OCI-LY3 (cell line): Measurements from ENCODE around the gene ECT2.

Source experiments
- H2AFZ ChIP-seq: fragments of 200-600, 300-600 bp; shearing (Covaris generic); 2 replicates; pipeline ENCODE4 v1.6.0; 2014; ENCODE audit warnings: antibody characterized with exemption, low read depth, low read length
- H3K27ac ChIP-seq: fragments of 200-600, 300-600 bp; sonication (generic); 2 replicates; pipeline ENCODE4 v1.5.1; 2014; ENCODE audit warnings: mild to moderate bottlenecking, low read length, moderate library complexity, mixed read lengths
- H3K27me3 ChIP-seq: fragments of 200-600, 300-600 bp; sonication (generic); 2 replicates; pipeline ENCODE4 v1.6.1; 2014; ENCODE audit warnings: low read depth, low read length, mixed read lengths
- H3K36me3 ChIP-seq: fragments of 200-600, 300-600 bp; sonication (generic); replicated peaks from 2 replicates; pipeline ENCODE3; 2014; ENCODE audit warnings: low read depth, low read length, mixed read lengths
- H3K4me1 ChIP-seq: fragments of 300-600, 200-600 bp; sonication (generic); 2 replicates; pipeline ENCODE4 v1.6.1; 2014; ENCODE audit warnings: low read length, mixed read lengths
- H3K4me2 ChIP-seq: fragments of 200-600, 300-600 bp; sonication (generic); 2 replicates; pipeline ENCODE4 v1.6.1; 2014; ENCODE audit warnings: low read length, mixed read lengths
- H3K4me3 ChIP-seq: fragments of 300-600, 200-600 bp; sonication (generic); 2 replicates; pipeline ENCODE4 v1.5.1; 2014; ENCODE audit warnings: antibody characterized with exemption, mild to moderate bottlenecking, low read length, moderate library complexity
- H3K79me2 ChIP-seq: fragments of 300-600, 200-600 bp; shearing (Covaris generic); 2 replicates; pipeline ENCODE4 v1.6.1; 2014; ENCODE audit warnings: mild to moderate bottlenecking, low read length, mixed read lengths
- H3K9ac ChIP-seq: fragments of 300-600, 200-600 bp; shearing (Covaris generic); 2 replicates; pipeline ENCODE4 v1.6.0; 2014; ENCODE audit warnings: mild to moderate bottlenecking, low read length, moderate library complexity
- H3K9me3 ChIP-seq: fragments of 200-600, 300-600 bp; shearing (Covaris generic); 2 replicates; pipeline ENCODE4 v1.6.1; 2014; ENCODE audit warnings: low read length, mixed read lengths; ENCODE audit not compliant: insufficient read depth
- H4K20me1 ChIP-seq: fragments of 200-600, 300-600 bp; sonication (generic); 2 replicates; pipeline ENCODE4 v1.6.1; 2016; ENCODE audit warnings: low read length, mixed read lengths; ENCODE audit not compliant: insufficient read depth
- EZH2phosphoT487 ChIP-seq: fragments of 200-600 bp; shearing (Covaris generic); IDR thresholded peaks from 2 replicates; pipeline ENCODE4 v1.6.1; 2018; ENCODE audit warnings: antibody characterized with exemption, mixed run types, low read depth
- TF ChIP-seq, protein P1 (sequence below): fragments of 200-600, 300-600 bp; sonication (generic); IDR thresholded peaks from 2 replicates; pipeline ENCODE4 v1.5.1; 2014; ENCODE audit warnings: antibody characterized with exemption, low read length, low read depth

Gene ECT2

GRCh38 chr3:172803489-172803888, 53.0 kb downstream of the ECT2 start:
- Histone ChIP-seq H2AFZ (no peak overlapping the region), H4K20me1 (no peaks in the 10 kb centered on the region), H3K27ac (no peak overlapping the region), H3K4me3 (no peak overlapping the region), H3K36me3 (peaks cover 30% of the 10 kb centered on the region), H3K27me3 (no peaks in the 10 kb centered on the region), H3K79me2 (no peaks in the 10 kb centered on the region), H3K9me3 (no peaks in the 10 kb centered on the region), H3K4me2 (no peak overlapping the region), H3K4me1 (no peaks in the 10 kb centered on the region), H3K9ac (no peak overlapping the region)
- no peak for TF ChIP-seq EZH2phosphoT487
- TF ChIP-seq, protein P1, sequence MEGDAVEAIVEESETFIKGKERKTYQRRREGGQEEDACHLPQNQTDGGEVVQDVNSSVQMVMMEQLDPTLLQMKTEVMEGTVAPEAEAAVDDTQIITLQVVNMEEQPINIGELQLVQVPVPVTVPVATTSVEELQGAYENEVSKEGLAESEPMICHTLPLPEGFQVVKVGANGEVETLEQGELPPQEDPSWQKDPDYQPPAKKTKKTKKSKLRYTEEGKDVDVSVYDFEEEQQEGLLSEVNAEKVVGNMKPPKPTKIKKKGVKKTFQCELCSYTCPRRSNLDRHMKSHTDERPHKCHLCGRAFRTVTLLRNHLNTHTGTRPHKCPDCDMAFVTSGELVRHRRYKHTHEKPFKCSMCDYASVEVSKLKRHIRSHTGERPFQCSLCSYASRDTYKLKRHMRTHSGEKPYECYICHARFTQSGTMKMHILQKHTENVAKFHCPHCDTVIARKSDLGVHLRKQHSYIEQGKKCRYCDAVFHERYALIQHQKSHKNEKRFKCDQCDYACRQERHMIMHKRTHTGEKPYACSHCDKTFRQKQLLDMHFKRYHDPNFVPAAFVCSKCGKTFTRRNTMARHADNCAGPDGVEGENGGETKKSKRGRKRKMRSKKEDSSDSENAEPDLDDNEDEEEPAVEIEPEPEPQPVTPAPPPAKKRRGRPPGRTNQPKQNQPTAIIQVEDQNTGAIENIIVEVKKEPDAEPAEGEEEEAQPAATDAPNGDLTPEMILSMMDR = no peak

- Histone ChIP-seq H3K27me3 (no peaks in the 10 kb centered on the region), H3K36me3 (peaks cover 28% of the 10 kb centered on the region), H4K20me1 (no peaks in the 10 kb centered on the region), H3K4me1 (no peaks in the 10 kb centered on the region), H3K79me2 (no peaks in the 10 kb centered on the region), H3K27ac (no peak overlapping the region), H3K4me3 (no peak overlapping the region), H3K9ac (no peak overlapping the region), H3K4me2 (no peak overlapping the region), H3K9me3 (no peaks in the 10 kb centered on the region), H2AFZ (no peak overlapping the region)
- no peak for TF ChIP-seq EZH2phosphoT487
Measured at GRCh38 chr3:172804323-172804722, 53.8 kb downstream of the ECT2 start.

DNA sequence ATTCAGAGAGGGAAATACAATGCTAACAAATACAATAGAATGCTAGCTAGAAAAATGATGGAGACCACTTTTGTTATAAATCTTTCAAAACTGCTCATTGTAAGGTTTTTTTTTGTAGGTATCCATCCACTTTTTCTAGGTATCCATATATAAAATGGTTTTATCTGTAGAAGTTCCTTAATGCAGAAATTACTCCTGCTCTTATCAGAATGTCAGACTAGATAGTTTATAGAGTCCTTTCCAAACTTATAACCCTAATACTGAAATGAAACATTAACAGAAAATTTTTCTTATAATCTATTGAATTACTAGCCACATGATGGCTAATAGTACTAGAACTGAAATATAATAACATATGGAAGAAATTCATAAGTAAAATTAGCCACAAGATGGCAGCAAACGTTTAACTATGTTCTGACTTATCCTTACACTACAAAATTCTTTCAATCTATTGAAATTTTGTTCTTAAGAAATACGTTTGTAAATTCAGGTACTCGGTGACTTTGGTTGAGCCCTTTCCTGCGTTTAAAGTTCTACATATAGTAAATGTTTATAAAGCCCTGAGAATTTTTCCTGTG, 58.5 kb downstream of the ECT2 start:
- no peak overlapping the region for H3K4me2 ChIP-seq
- H3K27me3 ChIP-seq = no peaks in the 10 kb centered on the region
- no peak overlapping the region for H2AFZ ChIP-seq
- H3K9me3 ChIP-seq = no peaks in the 10 kb centered on the region
- H3K36me3 ChIP-seq = peaks cover 17% of the 10 kb centered on the region
- no peaks in the 10 kb centered on the region for H4K20me1 ChIP-seq
- no peaks in the 10 kb centered on the region for H3K4me1 ChIP-seq
- H3K27ac ChIP-seq = no peak overlapping the region
- no peak overlapping the region for H3K9ac ChIP-seq
- TF ChIP-seq EZH2phosphoT487 = no peak
- TF ChIP-seq, protein P1 = peak; percentile 47
- H3K79me2 ChIP-seq = no peaks in the 10 kb centered on the region
- H3K4me3 ChIP-seq = no peak overlapping the region

DNA sequence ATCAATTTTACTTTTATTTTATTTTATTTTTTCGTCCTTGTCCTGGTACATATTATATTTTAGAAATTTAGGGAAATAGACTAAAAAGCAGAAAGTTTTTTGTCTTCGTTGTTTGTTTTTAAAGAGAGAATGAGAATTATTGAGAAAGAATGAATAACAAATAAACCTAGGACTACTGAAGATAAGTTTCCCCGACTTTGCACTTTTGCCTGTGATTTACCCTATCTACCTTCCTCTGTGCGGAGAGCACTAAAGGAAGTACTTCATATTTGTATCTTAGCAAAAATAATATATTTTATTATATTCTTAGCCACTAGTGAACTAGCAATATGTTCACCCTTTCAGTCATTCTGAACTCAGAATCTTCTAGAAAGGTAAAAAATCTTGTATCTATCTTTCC, 60.6 kb downstream of the ECT2 start:
- Histone ChIP-seq H3K9ac (no peak overlapping the region), H3K79me2 (no peaks in the 10 kb centered on the region), H3K27me3 (no peaks in the 10 kb centered on the region), H3K4me1 (no peaks in the 10 kb centered on the region), H3K27ac (no peak overlapping the region), H3K36me3 (peaks cover 12% of the 10 kb centered on the region), H3K4me2 (no peak overlapping the region), H4K20me1 (no peaks in the 10 kb centered on the region), H3K4me3 (no peak overlapping the region), H2AFZ (no peak overlapping the region), H3K9me3 (no peaks in the 10 kb centered on the region)
- TF ChIP-seq EZH2phosphoT487 = no peak
- TF ChIP-seq, protein P1 = no peak
